HG03135 (cell line): Measurements from ENCODE around the gene KASH5.
"Not testable (repeated sequence)": the region's sequence is repeated elsewhere in the genome, so short reads cannot be mapped to it uniquely, and the experiment has no call there.

Experiments
- ATAC-seq: cut with Tn5 transposase; IDR thresholded peaks from one replicate; pipeline ENCODE4 v1.9.1; 2021; ENCODE audit warnings: mild to moderate bottlenecking, moderate library complexity; ENCODE audit not compliant: unreplicated experiment

KASH5 gene

GRCh38 chr19:49434907-49435583, 47.0 kb downstream of the KASH5 start:
- no peak for ATAC-seq

GRCh38 chr19:49435670-49436069, 47.6 kb downstream of the KASH5 start:
- no peak for ATAC-seq

- ATAC-seq = no peak
Measured at GRCh38 chr19:49436381-49437017, 48.5 kb downstream of the KASH5 start.

- ATAC-seq = no peak
Measured at GRCh38 chr19:49437231-49437630, 49.2 kb downstream of the KASH5 start.

GRCh38 chr19:49438261-49438660, 50.2 kb downstream of the KASH5 start:
- ATAC-seq = no peak

- no peak for ATAC-seq
Measured at GRCh38 chr19:49439836-49440235, 51.8 kb downstream of the KASH5 start.

GRCh38 chr19:49440439-49441209, 52.6 kb downstream of the KASH5 start:
- no peak for ATAC-seq

- ATAC-seq = no peak
Measured at GRCh38 chr19:49441210-49441959, 53.3 kb downstream of the KASH5 start, which contains the start of gene SLC17A7. Gene SLC17A7 (minus strand): TSS chr19:49441527. CDS start chr19:49441379, 148 bp downstream.

GRCh38 chr19:49441960-49442350, 53.9 kb downstream of the KASH5 start:
- ATAC-seq = no peak

- no peak for ATAC-seq
Measured at GRCh38 chr19:49442354-49442753, 54.3 kb downstream of the KASH5 start.

- ATAC-seq = peak; percentile 22
Measured at GRCh38 chr19:49442771-49443365, 54.8 kb downstream of the KASH5 start.

GRCh38 chr19:49443366-49444099, 55.5 kb downstream of the KASH5 start:
- ATAC-seq = peak; percentile 76

GRCh38 chr19:49444100-49444700, 56.2 kb downstream of the KASH5 start:
- ATAC-seq = not testable (repeated sequence)

- ATAC-seq = no peak
Measured at GRCh38 chr19:49445997-49446396, 57.9 kb downstream of the KASH5 start.

- no peak for ATAC-seq
Measured at GRCh38 chr19:49447485-49448431, 59.7 kb downstream of the KASH5 start.

- no peak for ATAC-seq
Measured at GRCh38 chr19:49448432-49448786, 60.4 kb downstream of the KASH5 start.

- ATAC-seq = no peak
Measured at GRCh38 chr19:49450405-49450804, 62.4 kb downstream of the KASH5 start.

- ATAC-seq = peak; percentile 61
Measured at GRCh38 chr19:49451430-49452181, 63.6 kb downstream of the KASH5 start, which contains the start of gene PIH1D1. Gene PIH1D1 (minus strand): TSS chr19:49451814. CDS start chr19:49451574, 240 bp downstream.
